ENCODE measurements around the gene SPTBN2.

The SPTBN2 gene

DNA sequence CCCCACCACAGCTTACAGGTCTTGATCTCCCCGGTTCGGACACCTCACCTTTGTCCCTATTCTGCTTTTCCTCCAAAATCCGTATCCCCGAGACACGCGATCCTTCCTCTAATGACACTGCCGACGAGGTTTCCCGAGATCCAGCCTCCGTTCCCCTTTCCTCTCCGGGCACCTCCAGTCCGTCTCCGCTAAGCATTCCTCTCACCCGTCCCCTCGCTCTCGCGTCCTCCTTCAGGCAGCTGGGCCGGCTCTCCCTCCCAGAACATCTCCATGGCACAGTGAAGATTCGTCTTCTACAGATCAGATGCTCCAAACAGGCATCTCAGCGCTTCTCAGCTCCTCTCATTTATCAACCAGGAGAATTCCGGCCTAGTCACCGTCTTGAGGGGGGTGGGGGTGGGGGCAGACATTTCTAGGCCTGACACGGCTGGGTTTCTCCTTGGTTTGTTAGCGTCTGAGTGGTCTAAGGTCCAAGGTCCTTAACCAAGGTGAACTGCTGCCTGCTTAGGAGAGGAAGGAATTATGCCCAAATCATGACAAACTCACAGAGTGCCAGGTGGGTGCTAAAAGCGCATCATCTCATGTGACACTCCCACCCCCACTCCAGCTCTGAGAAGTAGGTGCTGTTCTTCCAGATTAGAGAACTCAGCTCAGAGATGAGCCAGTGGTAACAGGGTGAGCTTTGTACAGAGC lies at the start of gene SPTBN2:
SPTBN2 (minus strand) TSS at position 524 of the 693 bp plus-strand sequence. CDS start 7,976 bp downstream, outside the sequence.
- in situ Hi-C loops (cut with MboI; ENCODE audit: low pct_unique_long_range_greater_than_20kb, low sequenced_read_pairs), result no loop called here
- no peak for DNase-seq

DNA sequence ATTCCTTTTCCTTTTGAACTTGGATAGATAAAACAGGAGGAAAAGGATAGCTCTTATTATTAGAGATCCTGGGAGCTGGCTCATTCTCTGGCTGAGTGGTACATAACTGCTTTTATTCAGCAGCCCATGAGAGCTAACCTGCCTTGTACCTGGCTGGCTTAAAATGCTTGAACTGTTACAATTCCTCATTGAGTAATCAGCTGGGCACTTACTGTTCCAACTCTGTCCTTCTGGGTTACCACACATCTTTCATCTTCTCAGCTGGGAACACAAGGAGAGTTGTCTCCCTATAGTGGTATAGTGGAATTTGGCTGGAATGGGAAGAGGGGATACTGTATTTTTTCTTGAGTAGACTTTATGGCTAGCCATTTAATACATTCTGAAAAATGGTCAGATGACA lies 39.8 kb upstream of the SPTBN2 start:
- no peak for DNase-seq
- in situ Hi-C loops (cut with MboI; ENCODE audit: low pct_unique_long_range_greater_than_20kb, low sequenced_read_pairs), result no loop called here

DNA sequence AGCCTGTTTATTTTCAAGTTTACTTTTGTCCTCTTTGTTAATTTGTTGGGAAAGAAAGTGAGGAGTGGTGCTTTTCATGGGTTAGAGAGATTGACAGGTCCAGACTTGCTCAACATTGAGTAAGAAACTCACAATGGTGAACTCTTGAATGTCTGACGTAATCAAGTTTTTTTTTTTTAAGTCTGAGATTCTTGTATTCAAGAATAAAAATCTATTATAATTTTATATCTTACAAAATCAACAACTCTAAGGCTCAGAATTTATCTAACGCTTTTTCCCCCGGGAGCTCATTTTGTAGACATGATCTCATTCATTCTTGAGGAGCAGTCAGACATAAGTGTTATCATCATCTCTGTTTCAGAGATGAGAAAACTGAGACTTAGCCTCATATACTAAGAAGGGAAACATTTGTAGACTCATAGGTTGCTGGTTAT lies 39.1 kb upstream of the SPTBN2 start:
- DNase-seq, result no peak
- in situ Hi-C loops (cut with MboI; ENCODE audit: low pct_unique_long_range_greater_than_20kb, low sequenced_read_pairs), result no loop called here

DNA sequence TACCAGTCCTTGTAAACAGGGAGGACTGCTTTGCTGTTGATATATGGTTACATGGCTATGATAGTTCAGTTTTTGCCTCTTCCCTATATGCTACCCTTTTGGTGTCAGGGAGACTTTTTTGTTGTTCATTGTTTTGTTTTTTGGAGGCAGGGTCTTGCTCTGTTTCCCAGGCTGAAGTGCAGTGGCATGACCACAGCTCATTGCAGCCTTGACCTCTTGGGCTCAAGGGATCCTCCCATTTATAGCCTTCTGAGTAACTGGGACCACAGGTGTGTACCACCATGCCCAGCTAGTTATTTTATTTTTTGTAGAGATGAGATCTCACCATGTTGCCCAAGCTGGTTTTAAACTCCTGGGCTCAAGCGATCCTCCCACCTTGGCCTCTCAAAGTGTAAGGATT lies 38.6 kb upstream of the SPTBN2 start:
- DNase-seq, result no peak
- in situ Hi-C loops (cut with MboI; ENCODE audit: low pct_unique_long_range_greater_than_20kb, low sequenced_read_pairs), result no loop called here

GRCh38 chr11:66766681-66767080 lies 37.7 kb upstream of the SPTBN2 start:
- in situ Hi-C loops (cut with MboI; ENCODE audit: low pct_unique_long_range_greater_than_20kb, low sequenced_read_pairs), result no loop called here
- no peak for DNase-seq

DNA sequence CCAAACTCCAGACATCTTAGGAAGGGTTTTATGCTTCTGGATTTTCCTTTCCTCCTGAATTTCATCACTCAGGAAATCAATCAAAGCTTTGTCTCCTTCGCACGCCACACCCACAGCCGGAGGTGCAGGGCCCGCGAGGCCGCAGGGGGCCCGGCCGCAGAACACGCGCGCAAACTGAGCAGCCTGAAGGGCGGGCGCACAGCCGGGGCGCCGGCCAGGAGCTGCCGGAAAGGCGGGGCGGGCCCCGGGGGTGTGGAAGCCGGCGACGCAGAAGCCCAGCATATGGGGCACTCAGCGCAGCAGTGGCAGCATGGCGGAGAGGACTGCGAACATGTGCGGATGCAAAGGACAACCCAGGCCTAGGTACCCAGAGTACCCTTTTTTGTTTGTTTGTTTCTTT lies 33.1 kb upstream of the SPTBN2 start:
- no peak for DNase-seq
- in situ Hi-C loops (cut with MboI; ENCODE audit: low pct_unique_long_range_greater_than_20kb, low sequenced_read_pairs), result no loop called here

GRCh38 chr11:66752148-66752547 lies 23.1 kb upstream of the SPTBN2 start:
- in situ Hi-C loops (cut with MboI; ENCODE audit: low pct_unique_long_range_greater_than_20kb, low sequenced_read_pairs), result no loop called here
- no peak for DNase-seq

DNA sequence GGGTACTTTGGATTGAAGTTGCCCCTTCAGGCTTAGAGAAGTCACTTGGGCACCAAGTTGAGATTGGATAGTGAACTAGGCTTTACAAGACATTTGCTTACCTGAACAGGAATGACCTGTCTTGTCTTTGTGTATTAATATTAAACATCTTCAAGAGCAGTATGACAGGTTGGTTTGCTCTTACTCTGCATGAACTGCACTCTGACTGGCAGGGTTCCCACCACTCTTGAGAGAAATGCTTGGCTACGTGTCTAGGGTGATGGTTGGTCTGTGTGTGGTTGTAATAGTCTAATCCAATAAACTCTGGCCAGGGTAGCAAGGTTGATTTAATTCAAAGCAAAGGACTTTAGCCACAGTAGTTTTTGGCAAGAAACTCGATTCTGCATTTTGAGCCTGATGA lies 20.1 kb upstream of the SPTBN2 start:
- in situ Hi-C loops (cut with MboI; ENCODE audit: low pct_unique_long_range_greater_than_20kb, low sequenced_read_pairs), result no loop called here
- no peak for DNase-seq

DNA sequence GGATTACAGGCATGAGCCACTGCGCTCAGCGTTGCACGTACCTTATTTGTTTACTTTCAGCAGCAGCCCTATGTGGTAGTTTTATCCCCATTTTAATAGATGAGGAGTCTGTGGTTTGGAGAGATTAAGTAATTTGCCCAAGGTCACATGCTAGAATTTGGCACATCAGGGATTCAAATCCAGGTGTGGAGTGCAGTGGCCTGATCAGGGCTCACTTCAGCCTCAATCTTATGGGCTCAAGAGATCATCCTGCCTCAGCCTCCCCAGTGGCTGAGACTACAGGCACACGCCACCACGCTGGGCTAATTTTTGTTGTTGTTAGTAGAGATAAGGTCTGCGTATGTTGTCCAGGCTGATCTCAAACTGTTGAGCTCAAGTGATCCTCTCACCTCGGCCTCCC lies 18.5 kb upstream of the SPTBN2 start:
- DNase-seq, result no peak
- in situ Hi-C loops (cut with MboI; ENCODE audit: low pct_unique_long_range_greater_than_20kb, low sequenced_read_pairs), result no loop called here

GRCh38 chr11:66745356-66746235 lies 16.6 kb upstream of the SPTBN2 start:
- DNase-seq, result no peak
- in situ Hi-C loops (cut with MboI; ENCODE audit: low pct_unique_long_range_greater_than_20kb, low sequenced_read_pairs), result no loop called here

- in situ Hi-C loops (cut with MboI; ENCODE audit: low pct_unique_long_range_greater_than_20kb, low sequenced_read_pairs), result no loop called here
- DNase-seq, result peak; percentile 78
These were observed 15.7 kb upstream of the SPTBN2 start for GRCh38 chr11:66744485-66745355.

DNA sequence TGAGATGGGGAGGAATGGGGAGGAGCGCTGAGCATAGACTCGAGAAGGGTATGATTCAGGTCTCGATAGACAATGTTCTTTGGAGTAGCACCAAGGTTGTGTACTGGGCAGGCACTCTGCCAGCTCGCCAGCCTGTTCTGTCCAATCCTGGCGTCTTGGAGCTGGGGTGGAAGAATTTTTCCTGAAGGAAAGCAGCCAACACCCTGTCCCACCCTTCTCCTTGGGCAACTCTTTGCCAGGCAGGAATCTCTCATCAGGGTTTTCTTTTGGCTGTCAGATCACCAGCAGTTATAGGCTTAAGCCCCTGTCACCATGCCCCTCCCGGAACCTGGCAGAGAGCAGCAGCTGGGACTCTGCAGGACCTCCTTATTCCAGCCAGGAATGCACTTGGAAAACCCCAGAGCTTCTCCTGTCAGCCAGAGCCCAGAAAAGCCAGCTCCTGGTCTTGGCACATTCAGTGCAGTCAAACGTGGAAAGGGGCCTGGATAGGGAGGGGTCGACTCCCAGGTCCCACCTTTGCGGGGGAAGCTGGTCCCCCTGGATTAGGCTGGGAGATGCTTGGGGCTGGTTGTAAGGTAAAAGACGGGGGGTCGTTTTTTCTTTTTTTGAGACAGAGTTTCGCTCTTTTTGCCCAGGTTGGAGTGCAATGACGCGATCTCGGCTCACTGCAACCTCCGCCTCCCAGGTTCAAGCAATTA lies 14.4 kb upstream of the SPTBN2 start:
- in situ Hi-C loops (cut with MboI; ENCODE audit: low pct_unique_long_range_greater_than_20kb, low sequenced_read_pairs), result no loop called here
- no peak for DNase-seq

GRCh38 chr11:66741153-66741552 lies 12.1 kb upstream of the SPTBN2 start:
- DNase-seq, result peak; percentile 37
- in situ Hi-C loops (cut with MboI; ENCODE audit: low pct_unique_long_range_greater_than_20kb, low sequenced_read_pairs), result no loop called here

- no peak for DNase-seq
- in situ Hi-C loops (cut with MboI; ENCODE audit: low pct_unique_long_range_greater_than_20kb, low sequenced_read_pairs), result no loop called here
These were observed 11.0 kb upstream of the SPTBN2 start for GRCh38 chr11:66739983-66740382.

DNA sequence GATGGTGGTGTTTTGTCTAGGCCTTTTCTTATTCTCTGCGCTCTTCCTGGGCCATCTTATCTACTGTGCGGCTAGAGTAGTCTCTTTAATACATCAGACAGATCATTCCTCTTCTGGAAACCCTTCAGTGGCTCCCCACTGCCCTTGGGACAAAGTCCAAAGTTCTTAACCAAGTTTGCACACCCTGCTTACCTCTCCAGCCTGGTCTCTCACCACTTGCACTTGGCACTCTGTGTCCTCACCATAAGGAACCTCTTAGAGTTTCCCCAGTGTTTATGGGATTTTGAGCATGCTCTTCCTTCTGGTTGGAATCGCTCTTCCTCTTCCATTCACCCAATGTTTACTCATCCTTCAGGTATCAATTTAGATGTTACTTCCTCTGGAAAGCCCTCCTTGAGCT lies 5.2 kb upstream of the SPTBN2 start:
- in situ Hi-C loops (cut with MboI; ENCODE audit: low pct_unique_long_range_greater_than_20kb, low sequenced_read_pairs), result no loop called here
- DNase-seq, result no peak

GRCh38 chr11:66729447-66729846 lies 431 bp upstream of the SPTBN2 start:
- no peak for DNase-seq
- in situ Hi-C loops (cut with MboI; ENCODE audit: low pct_unique_long_range_greater_than_20kb, low sequenced_read_pairs), result no loop called here

- in situ Hi-C loops (cut with MboI; ENCODE audit: low pct_unique_long_range_greater_than_20kb, low sequenced_read_pairs), result no loop called here
- no peak for DNase-seq
These were observed 851 bp downstream of the SPTBN2 start for GRCh38 chr11:66728038-66728692.

- in situ Hi-C loops (cut with MboI; ENCODE audit: low pct_unique_long_range_greater_than_20kb, low sequenced_read_pairs), result no loop called here
- DNase-seq, result peak; percentile 61
These were observed 1.6 kb downstream of the SPTBN2 start for GRCh38 chr11:66727282-66728037.

Measured in KBM-7 (cell line).